HG03354 (cell line): ENCODE results near the gene INF2.

ENCODE experiments used
- ATAC-seq: cut with Tn5 transposase; IDR thresholded peaks from one replicate; pipeline ENCODE4 v1.9.1; 2021; ENCODE audit warnings: mild to moderate bottlenecking; ENCODE audit not compliant: unreplicated experiment, poor library complexity, severe bottlenecking

Gene INF2

GRCh38 chr14:104686624-104687517 is 2.5 kb upstream of the INF2 start:
- ATAC-seq: no peak

GRCh38 chr14:104687601-104688504 is 1.6 kb upstream of the INF2 start:
- no peak for ATAC-seq

GRCh38 chr14:104688505-104689108 is 811 bp upstream of the INF2 start:
- no peak for ATAC-seq

- no peak for ATAC-seq
These were observed 678 bp downstream of the INF2 start for GRCh38 chr14:104689881-104690711.

GRCh38 chr14:104690861-104691455 is 1.5 kb downstream of the INF2 start:
- ATAC-seq: no peak

- ATAC-seq: no peak
These were observed 2.3 kb downstream of the INF2 start for GRCh38 chr14:104691546-104692260.

- no peak for ATAC-seq
These were observed 3.0 kb downstream of the INF2 start for GRCh38 chr14:104692261-104692938.

GRCh38 chr14:104692939-104693315 is 3.5 kb downstream of the INF2 start:
- no peak for ATAC-seq

- ATAC-seq: no peak
These were observed 4.3 kb downstream of the INF2 start for GRCh38 chr14:104693482-104694431.

GRCh38 chr14:104694475-104694950 is 5.1 kb downstream of the INF2 start:
- ATAC-seq: no peak

- no peak for ATAC-seq
These were observed 5.7 kb downstream of the INF2 start for GRCh38 chr14:104694991-104695659.

- ATAC-seq: no peak
These were observed 6.2 kb downstream of the INF2 start for GRCh38 chr14:104695660-104696000.

GRCh38 chr14:104696671-104697316 is 7.4 kb downstream of the INF2 start:
- no peak for ATAC-seq

GRCh38 chr14:104697317-104697703 is 7.9 kb downstream of the INF2 start:
- no peak for ATAC-seq

- no peak for ATAC-seq
These were observed 8.6 kb downstream of the INF2 start for GRCh38 chr14:104697892-104698583.
